HepG2 (cell line): ENCODE data around the gene GRIK1. TPM values are rescaled to one million over a fixed set of nuclear protein-coding genes. Genes with fewer than 3 reads are reported as not detected.

Experiments used
- KDM5A ChIP-seq: fragments of 200-600 bp; sonication (generic); IDR thresholded peaks from 2 replicates; pipeline ENCODE4 v1.7.0; 2018; ENCODE audit warnings: antibody characterized with exemption, mild to moderate bottlenecking, low read length, borderline replicate concordance
- NFATC3 ChIP-seq: sonication (generic); formaldehyde crosslinking; IDR thresholded peaks from 2 replicates; pipeline ENCODE4 v1.5.1; 2020; ENCODE audit warnings: mild to moderate bottlenecking, missing genetic modification reagents
- SSRP1 ChIP-seq: IDR thresholded peaks from 2 replicates; pipeline ENCODE4 v1.6.1; 2016; ENCODE audit warnings: control low read depth
- ZNF251 ChIP-seq: sonication (generic); formaldehyde crosslinking; IDR thresholded peaks from 2 replicates; pipeline ENCODE4 v1.9.0; 2021; ENCODE audit warnings: mild to moderate bottlenecking, missing genetic modification reagents
- ZNF441 ChIP-seq: sonication (generic); formaldehyde crosslinking; IDR thresholded peaks from 2 replicates; pipeline ENCODE4 v1.7.0; 2021; ENCODE audit warnings: missing genetic modification reagents, borderline replicate concordance
- ZNF605 ChIP-seq: sonication (generic); formaldehyde crosslinking; IDR thresholded peaks from 2 replicates; pipeline ENCODE4 v1.8.0; 2022; ENCODE audit warnings: mild to moderate bottlenecking, missing genetic modification reagents
- ZNF616 ChIP-seq: sonication (generic); formaldehyde crosslinking; IDR thresholded peaks from 2 replicates; pipeline ENCODE4 v1.5.0; 2020; ENCODE audit warnings: low read depth, mild to moderate bottlenecking, missing genetic modification reagents
- polyA plus RNA-seq, 8 experiments: library from polyadenylated mRNA; depleted of rRNA in 3 of 8; stranded (reverse) in 7 of 8; unstranded in 1 of 8; fragments of >200 nt; fragmentation: Illumina TruSeq in 4 of 8; extraction: Trizol in 4 of 8; gene quantifications; 2 replicates each; pipeline versions ENCODE4 v1.2.1 to v1.2.3, GENCODE V29; 2011 to 2016; ENCODE audit warnings: low read depth in 4 of 8, missing spikeins in 1 of 8, mixed read lengths in 1 of 8; ENCODE audit not compliant: insufficient read depth in 1 of 8
- total RNA-seq, 5 experiments: library from RNA; depleted of rRNA; stranded (reverse); fragments of >200 nt; fragmentation: Illumina TruSeq; extraction: Trizol; gene quantifications; 2 replicates each; pipeline ENCODE4 v1.2.3, GENCODE V29; 2016; ENCODE audit warnings: low read depth in 1 of 5
- TF ChIP-seq, protein P1 (sequence below), 2 experiments: sonication (generic) in 1 of 2; formaldehyde crosslinking in 1 of 2; IDR thresholded peaks; 2 replicates each; pipeline versions ENCODE4 v1.6.1 to v1.9.0; 2014 to 2022; ENCODE audit warnings: antibody characterized with exemption in 1 of 2, borderline replicate concordance in 1 of 2, inconsistent platforms in 1 of 2, low read depth in 1 of 2, missing genetic modification reagents in 1 of 2
- TF ChIP-seq, protein P2 (sequence below): sonication (generic); formaldehyde crosslinking; IDR thresholded peaks from 2 replicates; pipeline ENCODE4 v1.4.0; 2020; ENCODE audit warnings: mild to moderate bottlenecking, missing genetic modification reagents

The GRIK1 gene
- total and polyA plus RNA-seq, 2 of the 13 experiments (the other 11 are each of a cell fraction or from before 2014, with no cell fraction given), result not detected

DNA sequence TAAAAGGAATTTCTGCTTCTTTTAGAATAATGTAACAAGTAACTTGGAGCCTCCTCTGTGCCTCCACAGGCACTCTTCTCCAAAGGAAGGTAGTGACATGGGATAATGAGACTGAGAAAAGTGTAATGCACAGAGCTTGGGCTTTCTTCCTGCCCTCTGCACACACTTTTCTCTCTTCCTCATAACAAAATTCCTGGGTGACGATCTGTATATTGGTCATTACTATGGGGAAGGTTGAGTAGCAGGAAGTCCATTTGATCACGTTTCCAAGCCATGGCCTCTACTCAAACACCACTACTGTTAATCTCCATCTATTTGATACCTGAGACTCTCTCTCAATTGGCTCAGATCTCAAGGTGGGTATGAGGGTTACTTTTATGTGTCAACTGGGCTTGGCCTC is 113.9 kb downstream of the GRIK1 start (continued):
- TF ChIP-seq, protein P1, sequence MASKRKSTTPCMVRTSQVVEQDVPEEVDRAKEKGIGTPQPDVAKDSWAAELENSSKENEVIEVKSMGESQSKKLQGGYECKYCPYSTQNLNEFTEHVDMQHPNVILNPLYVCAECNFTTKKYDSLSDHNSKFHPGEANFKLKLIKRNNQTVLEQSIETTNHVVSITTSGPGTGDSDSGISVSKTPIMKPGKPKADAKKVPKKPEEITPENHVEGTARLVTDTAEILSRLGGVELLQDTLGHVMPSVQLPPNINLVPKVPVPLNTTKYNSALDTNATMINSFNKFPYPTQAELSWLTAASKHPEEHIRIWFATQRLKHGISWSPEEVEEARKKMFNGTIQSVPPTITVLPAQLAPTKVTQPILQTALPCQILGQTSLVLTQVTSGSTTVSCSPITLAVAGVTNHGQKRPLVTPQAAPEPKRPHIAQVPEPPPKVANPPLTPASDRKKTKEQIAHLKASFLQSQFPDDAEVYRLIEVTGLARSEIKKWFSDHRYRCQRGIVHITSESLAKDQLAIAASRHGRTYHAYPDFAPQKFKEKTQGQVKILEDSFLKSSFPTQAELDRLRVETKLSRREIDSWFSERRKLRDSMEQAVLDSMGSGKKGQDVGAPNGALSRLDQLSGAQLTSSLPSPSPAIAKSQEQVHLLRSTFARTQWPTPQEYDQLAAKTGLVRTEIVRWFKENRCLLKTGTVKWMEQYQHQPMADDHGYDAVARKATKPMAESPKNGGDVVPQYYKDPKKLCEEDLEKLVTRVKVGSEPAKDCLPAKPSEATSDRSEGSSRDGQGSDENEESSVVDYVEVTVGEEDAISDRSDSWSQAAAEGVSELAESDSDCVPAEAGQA (IDR thresholded peaks at IDR 0.05; ENCODE audit: low read depth), result no peak
- TF ChIP-seq, protein P1 (CRISPR knock-in tag; IDR thresholded peaks at IDR 0.05; ENCODE audit: borderline replicate concordance), result no peak
- TF ChIP-seq ZNF605 (CRISPR knock-in tag) (no peak), ZNF616 (no peak), ZNF441 (CRISPR knock-in tag) (no peak), KDM5A (no peak), ZNF251 (no peak), SSRP1 (CRISPR knock-in tag) (no peak), NFATC3 (CRISPR knock-in tag) (no peak)
- TF ChIP-seq, protein P2, sequence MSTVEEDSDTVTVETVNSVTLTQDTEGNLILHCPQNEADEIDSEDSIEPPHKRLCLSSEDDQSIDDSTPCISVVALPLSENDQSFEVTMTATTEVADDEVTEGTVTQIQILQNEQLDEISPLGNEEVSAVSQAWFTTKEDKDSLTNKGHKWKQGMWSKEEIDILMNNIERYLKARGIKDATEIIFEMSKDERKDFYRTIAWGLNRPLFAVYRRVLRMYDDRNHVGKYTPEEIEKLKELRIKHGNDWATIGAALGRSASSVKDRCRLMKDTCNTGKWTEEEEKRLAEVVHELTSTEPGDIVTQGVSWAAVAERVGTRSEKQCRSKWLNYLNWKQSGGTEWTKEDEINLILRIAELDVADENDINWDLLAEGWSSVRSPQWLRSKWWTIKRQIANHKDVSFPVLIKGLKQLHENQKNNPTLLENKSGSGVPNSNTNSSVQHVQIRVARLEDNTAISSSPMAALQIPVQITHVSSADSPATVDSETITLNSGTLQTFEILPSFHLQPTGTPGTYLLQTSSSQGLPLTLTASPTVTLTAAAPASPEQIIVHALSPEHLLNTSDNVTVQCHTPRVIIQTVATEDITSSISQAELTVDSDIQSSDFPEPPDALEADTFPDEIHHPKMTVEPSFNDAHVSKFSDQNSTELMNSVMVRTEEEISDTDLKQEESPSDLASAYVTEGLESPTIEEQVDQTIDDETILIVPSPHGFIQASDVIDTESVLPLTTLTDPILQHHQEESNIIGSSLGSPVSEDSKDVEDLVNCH (CRISPR knock-in tag), result no peak
